HG02970 (cell line): Measurements from ENCODE around the gene AGT.
"Not testable (repeated sequence)": the region's sequence is repeated elsewhere in the genome, so short reads cannot be mapped to it uniquely, and the experiment has no call there.

ENCODE experiments used
- ATAC-seq: cut with Tn5 transposase; IDR thresholded peaks from one replicate; pipeline ENCODE4 v1.9.1; 2021; ENCODE audit warnings: mild to moderate bottlenecking, moderate library complexity, moderate number of reproducible peaks; ENCODE audit not compliant: unreplicated experiment, low FRiP score

AGT gene

DNA sequence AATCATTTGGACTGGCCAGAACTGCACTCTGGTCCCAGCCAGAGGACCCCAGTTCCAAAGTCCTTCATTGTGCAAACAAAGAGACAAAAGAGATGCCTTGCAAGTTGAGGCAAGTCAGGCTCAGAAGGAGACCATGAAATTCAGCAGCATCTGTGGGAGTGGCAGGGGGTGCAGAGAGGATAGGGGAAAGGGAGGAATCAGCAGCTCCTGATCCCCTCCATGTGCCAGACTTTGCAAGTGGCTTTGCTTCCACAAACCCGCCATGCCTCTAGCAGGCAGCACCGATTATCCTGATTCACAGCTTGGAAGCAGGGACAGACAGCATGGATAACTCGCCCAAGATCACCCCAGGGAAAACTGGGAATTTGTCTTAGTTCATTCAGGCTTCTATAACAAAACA lies 31.1 kb upstream of the AGT start:
- ATAC-seq, result no peak

DNA sequence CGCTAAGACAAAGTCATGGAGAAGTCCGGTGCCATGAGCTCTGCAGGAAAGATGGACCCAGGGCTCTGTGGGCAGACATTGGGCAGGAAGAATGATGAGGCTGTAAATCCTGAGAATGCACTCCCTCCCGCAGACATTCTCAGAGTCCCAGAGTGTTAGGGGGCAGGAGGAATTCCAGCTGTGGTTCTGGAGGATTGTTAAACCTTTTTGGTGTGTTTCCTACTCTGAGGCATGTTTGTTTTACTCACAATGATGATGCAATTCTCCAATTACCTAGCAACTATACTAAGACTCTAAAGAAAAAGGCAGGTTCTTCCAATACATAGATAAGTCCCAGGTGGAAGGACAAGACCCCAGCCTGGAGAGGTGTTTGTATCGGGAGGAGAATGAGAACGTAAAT lies 30.5 kb upstream of the AGT start:
- no peak for ATAC-seq

DNA sequence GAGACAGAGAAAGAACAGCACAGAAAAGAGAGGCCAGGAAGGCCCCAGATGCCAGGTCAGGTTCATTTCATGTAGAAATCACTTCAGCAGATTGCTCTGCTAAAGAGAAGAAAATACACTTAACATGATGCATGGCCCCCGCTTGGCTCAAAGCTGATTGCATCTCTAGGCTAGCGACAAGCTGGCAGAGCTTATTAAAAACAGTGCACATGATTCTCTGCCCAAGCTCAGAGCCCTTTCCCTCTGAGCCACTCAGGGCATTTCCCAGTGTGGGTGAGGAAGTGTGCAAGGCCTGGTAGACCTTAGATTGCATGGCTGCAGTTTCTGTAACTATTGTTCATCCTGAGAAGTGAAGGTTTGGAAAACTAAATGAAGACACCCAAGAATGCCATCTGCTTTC lies 30.0 kb upstream of the AGT start:
- no peak for ATAC-seq

DNA sequence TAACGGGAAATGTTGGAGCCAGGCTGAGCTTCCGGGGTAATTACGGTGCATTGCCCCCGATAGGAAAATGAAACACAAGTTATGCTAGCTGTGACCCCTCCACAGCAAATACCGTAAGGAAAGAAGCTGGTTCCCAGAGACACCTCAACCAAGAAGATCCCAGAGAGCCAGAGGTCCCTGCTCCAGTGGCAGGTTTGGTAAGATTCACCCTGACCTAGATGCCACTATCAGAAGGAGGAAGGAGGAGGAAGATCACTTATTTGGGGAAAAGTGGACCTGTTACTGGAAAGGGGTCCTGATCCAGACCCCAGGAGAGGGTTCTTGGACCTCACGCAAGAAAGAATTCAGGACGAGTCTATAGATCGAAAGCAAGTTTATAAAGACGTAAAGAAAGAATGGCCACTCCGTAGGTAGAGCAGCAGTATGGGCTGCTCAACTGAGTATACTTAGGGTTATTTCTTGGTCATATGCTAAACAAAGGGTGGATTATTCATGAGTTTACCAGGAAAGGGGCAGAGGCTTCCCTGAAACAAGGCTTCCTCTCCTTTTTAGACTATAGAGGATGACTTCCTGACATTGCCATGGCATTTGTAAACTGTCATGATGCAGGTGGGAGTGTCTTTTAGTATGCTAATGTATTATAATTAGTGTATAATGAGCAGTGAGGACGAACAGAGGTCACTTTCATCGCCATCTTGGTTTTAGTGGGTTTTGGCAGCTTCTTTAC lies 25.8 kb upstream of the AGT start:
- ATAC-seq, result no peak

DNA sequence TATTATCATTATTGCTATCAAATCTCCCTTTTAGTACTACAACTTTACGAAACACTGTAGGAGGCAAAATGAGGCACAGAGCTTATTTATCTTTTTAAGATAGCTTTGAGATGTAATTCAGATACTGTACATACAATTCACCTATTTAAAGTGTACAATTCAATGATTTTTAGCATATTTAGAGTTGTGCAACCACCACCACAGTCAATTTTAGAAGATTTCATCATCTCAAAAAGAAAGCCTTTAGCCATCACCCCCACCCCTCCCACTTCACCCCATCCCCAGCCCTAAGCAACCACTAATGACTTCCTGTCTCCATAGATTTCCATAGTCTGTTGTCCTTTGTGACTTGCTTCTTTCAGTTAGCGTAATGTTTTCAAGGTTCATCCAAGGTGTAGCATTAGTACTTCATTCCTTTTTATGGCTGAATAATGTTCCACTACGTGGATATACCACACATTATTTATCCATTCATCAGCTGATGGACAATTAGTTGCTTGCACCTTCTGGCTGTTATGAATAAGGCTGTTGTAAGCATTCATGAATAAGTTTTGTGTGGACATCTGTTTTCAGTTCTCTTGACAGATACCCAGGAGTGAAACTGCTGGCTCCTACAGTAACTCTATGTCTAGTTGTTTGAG lies 23.8 kb upstream of the AGT start:
- ATAC-seq, result no peak

DNA sequence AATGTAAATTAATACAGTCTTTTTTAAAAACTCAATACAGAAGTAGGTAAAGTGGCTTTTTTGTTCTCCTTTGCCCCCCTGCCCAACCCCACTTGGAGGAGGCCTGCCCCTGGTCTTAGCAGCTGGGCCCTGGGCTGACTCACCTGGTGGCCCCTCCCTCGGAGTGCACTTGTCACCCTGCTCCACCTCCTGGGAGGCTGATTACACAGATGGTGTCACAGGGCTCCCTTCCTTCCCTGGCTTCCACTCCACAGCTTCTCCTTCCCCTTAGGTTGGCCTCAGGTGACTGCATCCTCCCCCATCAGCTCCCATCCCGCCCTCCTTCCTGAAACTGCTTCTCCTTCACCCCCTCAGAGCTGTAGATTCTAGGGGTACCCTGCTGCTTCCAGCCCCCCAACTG lies 21.5 kb upstream of the AGT start:
- no peak for ATAC-seq

DNA sequence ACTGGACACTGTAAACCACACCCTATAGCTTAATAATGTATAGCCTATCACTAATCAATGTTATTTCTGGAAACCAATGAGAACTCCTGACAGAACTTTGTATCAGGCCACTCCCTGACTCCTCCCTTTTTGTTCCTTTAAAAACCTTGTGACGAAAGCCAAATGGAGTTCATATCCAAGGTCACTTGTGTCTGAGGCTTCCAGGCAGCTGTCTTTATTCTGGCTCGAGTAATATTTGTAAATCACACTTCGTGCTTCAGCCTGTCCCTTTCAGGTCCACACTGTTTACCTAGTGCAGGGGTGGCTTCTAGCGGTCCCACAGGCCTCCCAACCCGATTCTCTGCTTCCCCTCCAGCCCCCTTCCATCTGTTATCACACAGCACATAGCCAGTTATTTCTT lies 17.1 kb upstream of the AGT start:
- no peak for ATAC-seq

DNA sequence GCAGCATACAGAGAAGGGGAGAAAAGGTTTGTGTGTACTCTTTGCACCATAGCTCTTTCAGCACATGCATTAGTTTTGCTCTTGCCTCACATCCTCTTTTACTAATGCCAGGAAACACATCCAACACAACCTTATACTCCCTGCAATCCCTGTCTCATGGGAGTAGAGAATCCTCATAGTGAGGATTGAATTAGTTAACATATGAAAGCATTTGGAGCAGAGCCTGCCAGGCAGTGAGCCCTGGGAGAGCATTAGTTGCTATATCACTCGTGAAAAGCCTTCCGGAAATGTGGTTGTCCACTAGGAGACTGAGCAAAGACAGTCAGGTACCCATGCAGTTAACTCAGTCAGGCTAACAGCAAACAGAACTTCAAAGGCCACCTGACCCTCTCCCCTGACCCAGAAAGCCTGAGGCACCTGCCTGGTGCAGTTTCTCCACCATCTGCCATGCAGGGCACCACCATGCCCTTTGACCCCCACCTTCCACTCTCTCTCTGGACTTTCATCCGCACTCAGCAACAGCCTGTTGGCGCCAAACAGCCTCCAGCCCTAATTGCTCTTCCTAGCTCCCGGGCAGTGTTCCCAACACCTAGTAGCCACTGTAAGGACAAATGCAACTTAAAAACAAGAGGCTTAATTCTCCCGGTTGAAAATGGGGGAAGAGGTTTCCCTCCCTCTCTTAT lies 14.9 kb upstream of the AGT start:
- ATAC-seq, result no peak

DNA sequence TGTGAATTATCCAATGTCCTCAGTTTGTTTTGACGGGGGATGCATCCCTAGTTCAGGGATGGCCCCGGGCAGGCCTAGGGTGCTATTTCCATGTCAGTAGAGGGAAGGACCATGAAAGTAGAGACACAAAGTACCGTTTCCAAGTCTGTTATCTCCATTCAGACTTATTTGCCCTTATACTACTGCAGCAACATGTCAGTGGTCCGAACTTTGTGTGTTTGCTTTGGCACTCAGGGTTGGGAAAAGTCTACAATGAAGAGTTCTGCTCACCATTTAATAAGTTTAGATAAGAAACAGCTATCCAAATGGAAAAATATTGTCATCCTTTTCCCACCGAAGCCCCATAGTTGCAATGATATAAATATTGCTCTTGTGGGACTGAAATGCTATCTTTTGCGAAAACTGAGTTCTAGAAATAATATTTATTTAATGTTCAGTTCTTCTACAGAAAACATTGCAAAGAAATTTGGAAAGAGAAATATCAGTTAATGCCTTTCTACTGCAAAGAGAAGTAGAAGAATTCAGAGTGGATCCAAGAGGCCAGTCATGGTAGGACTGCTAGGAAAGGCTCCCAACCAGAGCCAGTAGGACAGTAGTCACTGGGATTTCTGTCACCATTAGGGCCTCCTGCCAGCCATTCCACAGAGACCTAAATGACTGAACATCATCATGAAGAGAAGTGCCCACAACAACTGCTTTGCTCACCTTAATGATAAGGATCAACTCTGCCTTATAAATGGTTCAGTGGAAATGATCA lies 11.5 kb upstream of the AGT start:
- ATAC-seq, result no peak

DNA sequence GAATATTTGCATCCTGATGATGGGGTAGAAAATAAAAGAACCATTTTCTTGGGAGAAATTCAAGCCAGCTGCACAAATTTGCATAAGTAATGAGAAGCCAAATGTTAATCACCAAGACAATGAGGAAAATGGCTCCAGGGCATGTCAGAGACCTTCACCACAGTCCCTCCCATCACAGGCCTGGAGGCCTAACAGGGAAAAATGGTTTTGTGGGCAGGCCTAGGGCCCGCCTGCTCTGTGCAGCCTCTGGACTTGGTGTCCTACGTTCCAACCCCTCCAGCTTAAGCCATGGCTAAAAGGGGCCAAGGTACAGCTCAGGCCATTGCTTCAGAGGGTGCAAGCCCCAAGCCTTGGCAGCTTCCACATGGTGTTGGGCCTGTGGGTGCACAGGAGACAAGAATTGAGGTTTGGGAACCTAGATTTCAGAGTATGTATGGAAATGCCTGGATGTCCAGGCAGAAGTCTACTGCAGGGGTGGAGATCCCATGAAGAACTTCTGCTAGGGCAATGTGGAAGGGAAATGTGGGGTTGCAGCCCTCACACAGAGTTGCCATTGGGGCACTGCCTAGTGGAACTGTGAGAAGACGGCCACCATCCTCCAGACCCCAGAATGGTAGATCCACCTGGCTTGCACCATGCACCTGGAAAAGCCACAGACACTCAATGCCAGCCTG lies 8.1 kb upstream of the AGT start:
- not testable (repeated sequence) for ATAC-seq

DNA sequence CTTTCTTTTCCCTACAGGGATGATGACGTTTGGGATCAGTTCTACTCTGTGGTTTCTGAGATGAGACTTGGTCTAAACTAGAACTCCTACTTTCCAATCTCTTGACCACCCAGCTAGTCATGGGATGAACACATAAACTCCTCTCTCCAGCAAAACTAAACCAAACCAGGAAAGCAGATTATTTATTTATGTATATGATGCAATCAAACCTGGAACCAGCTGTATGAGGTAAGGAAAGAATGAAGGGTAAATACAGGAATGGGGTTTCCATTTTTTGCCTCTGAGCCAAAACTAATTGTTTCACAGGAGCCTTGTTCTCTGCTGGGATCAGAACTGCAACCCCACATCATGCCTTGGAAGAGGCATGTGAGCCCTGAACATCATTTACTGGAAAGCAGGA lies 3.3 kb upstream of the AGT start:
- no peak for ATAC-seq

DNA sequence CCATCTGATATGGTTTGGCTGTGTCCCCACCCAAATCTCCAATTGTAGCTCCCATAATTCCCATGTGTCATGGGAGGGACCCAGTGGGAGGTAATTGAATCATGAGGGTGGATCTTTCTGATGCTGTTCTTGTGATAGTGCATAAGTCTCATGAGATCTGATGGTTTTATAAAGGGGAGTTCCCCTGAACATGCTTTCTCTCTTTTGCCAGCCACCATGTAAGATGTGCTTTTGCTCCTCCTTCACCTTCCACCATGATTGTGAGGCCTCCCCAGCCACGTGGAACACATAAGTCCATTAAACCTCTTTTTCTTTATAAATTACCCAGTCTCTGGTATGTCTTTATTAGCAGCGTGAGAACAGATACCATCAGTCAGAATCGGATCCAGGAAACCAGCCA lies 2.5 kb upstream of the AGT start:
- not testable (repeated sequence) for ATAC-seq

DNA sequence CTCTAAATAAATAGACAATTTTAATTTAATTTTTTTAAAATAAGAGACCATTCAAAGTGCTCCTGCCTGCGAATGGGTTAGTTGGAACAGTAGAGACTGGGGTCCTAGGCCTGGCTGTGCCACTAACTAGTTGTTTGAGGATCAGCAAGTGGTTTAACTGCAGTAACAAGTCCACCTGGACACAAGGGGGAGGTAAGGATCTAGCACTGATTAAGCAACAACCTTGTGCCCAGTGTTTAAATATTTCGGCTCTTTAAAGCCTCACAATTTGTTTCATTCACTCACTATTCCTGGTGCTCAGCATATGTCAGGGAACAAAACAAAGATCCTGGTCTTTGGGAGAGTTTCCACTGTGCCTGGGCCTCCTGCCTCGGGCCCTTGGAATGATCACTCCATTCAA lies 1.6 kb upstream of the AGT start:
- no peak for ATAC-seq

DNA sequence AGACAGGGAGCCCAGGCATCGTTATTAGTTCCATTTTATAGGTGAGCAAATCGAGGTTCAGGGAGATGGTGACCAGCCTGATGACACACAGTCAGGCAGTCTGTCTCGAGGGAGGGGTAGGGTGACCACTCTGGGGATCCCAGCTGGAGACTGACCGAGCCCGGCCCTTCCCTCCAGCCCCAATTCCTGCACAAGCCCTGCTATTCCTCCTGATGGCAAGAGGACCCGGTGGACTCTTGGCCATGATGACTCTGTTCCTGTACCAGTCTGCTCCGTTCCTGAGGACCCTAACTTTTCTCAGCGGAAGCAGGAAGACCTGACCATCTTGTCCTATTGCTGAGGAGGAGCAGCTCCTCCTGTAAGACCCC lies 391 bp downstream of the AGT start:
- ATAC-seq, result no peak

DNA sequence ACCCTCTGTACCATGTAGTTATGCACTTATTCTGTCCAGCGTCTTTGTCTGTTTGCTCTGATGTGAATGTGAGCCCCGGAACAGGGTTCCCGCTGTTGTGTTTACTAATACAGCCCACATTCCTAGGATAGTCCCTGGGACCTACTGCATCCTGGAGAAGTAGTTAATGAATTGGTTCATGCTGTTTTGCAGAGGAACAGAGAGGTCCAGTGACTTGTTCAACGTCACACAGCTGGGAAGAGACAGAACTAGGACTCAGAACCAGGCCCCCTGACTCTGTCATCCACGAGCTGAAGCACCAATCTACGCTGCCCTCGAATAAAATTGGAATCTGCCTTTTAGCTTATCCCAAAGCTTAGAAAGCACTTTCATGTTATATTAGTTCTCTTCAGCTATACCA lies 784 bp downstream of the AGT start:
- ATAC-seq, result no peak

DNA sequence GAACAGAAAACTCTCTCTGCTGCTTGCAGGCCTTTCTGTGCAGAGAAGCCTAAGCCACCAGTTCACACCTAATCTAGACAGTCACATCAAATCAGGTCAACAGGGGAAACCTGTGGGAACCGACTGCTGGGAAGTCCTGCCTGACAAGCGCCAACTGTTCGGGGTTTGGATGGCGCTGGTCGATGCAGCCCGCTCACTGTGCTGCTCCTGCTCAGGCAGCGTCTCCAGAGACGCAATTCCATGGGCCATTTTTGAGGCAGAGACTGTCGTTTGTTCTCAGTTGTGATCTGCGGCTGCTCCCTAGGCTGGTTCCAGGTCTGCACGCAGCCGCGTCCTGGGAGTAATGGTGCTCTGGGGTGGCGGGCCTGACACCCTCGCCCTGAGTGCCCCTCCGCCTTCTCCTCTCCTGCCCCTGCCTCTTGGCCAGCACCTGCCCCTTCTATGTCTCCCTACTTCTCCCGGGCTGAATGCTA lies 1.4 kb downstream of the AGT start:
- no peak for ATAC-seq

DNA sequence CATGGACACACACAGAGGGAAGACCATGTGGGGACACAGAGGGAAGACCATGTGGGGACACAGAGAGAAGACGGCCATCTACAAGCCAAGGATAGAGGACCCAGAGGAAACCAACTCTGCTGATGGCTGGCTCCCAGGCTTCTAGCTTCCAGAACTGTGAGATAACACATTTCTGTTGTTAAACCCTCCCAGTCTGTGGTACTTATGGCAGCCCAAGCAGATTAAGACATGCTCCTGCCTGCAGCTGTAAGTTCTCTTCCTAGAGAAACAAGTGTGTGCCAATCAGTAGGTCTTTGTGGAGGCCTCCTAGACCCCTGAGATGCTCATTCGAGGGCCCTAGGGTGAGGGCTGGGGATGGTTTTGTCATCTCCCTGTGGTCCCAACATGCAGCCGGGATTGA lies 2.7 kb downstream of the AGT start:
- ATAC-seq, result no peak

DNA sequence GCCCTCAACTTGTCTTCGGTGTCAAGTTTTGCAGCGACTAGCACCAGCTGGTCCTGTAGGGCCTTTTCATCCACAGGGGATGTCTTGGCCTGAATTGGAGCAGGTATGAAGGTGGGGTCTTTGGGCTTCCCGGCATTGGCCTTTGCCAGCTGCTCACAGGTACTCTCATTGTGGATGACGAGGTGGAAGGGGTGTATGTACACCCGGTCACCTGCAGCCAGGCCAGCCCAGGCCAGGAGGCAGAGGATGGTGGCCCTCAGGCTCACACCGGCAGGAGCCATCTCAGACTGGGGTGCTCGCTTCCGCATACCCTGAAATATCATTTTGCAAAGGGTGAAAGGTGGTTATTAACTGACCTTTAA lies 3.4 kb downstream of the AGT start:
- no peak for ATAC-seq

DNA sequence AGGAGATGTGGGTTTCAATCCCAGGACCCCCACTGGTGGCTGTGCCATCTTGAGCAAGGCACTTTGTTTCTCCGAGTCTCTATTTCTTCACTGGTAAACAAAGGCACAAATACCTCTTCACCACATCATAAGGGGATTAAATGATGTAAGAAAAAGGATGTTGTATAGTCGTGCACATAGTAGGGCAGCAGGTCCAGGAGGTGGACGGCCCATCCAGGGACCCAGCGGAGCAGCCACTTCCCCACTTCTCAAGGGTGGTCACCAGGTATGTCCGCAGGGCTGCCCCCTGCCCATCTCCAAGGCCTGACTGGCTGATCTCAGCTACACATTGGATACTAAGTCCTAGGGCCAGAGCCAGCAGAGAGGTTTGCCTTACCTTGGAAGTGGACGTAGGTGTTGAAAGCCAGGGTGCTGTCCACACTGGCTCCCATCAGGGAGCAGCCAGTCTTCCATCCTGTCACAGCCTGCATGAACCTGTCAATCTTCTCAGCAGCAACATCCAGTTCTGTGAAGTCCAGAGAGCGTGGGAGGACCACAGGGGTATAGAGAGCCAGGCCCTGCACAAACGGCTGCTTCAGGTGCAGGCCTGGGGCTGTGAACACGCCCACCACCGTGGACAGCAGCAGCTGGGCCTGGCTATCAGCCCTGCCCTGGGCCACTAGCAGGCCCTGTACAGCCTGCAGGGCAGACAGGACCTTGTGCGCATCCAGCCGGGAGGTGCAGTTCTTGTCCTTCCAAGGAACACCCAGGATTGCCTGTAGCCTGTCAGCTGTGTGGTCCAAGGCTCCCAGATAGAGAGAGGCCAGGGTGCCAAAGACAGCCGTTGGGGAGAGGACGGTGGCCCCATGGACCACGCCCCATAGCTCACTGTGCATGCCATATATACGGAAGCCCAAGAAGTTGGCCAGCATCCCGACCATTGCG lies 4.0 kb downstream of the AGT start:
- ATAC-seq, result no peak
